GM10847 (cell line): ENCODE results near the gene TIMM9.

Experiments used
- POLR2A ChIP-seq: IDR thresholded peaks from 2 replicates; pipeline ENCODE4 v1.6.1; 2011; ENCODE audit not compliant: insufficient read length; ENCODE audit errors: extremely low read depth

Gene TIMM9

DNA sequence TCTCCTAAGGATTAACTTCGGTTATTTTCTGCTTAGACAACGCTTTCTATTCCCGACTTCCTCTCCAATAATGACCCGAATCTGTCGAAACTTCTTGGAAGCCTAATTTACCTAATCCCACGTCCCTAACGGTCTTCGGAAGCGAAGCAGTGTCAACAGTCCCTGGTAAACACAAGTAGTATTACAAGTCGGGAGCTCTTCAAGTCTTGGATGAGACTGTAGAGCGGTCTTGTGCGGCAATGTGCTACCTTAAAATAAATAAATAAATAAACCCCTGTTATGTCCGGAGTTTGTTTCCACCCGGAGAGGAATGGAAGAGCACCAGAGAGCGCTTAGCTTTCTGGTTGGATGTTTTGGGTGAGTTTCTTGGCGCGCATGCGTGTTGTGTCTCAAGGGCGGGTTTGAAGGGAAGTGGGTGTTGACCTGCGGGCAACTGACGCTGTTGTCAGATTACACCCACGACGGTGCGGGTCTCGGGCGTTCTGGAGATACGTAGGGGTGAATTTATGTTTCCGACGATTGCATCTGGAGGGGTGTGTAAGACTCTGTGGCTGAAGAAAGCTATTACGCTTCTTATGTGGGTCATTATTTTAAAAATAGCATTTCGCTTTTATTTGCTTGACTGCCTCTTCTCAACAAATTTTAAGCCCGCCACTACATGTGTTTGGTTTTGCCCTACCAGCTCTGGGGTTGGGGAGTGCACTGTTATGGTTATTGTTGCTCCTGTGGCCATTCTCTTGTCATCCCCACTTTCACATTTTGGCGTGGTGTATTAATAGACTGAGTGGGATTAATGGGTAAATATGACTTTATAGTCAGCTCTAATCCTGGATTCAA lies at the start of gene TIMM9, which contains the start of gene KIAA0586:
Gene TIMM9, minus strand, starts transcription at position 251 of the 837 bp plus-strand sequence. CDS start 15,586 bp downstream, outside the sequence.
Gene KIAA0586, plus strand, starts transcription at position 439 of the 837 bp plus-strand sequence. CDS start 546 bp downstream, outside the sequence.
- TF ChIP-seq POLR2A: peak; percentile 66

DNA sequence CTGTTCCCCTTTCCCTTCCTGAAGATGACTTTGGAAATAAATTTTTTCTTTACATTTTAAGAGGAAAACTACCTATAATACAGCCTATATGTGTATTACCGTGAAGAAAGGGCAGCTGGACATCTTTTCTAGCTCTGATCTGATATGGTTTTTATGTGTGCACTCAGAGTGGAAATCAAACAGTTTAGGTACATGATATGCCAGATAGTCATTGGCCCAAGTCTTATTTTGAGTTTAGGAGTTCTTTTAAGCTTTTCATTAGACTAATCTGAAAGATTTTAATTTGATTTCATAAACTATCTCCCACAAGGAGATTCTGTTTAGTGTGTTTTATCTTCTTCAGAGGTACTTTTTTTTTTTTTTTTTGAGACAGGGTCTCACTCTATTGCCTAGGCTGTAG lies 49.0 kb upstream of the TIMM9 start:
- TF ChIP-seq POLR2A: no peak

GRCh38 chr14:58469309-58469708 lies 42.0 kb upstream of the TIMM9 start:
- TF ChIP-seq POLR2A: no peak

- TF ChIP-seq POLR2A: no peak
These were observed 40.2 kb upstream of the TIMM9 start for GRCh38 chr14:58467575-58467974.

GRCh38 chr14:58466459-58466858 lies 39.1 kb upstream of the TIMM9 start:
- no peak for TF ChIP-seq POLR2A

DNA sequence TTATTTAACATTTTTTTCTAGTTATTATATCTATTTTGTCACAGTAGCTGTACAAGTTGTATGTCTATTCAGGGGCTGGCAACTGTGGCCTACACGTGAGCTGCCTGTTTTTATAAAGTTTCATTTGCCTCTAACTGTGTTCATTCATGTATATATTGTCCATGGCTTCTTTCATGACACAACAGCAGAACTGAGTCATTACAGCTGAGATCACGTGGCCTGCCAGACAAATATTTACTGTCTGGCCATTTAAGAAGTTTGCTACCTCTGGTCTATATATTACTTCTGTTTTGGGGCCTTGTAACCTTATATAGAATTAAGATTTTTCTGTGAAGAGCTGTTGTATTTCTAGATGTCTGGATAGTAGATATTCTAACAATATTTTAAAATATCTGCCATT lies 38.1 kb upstream of the TIMM9 start:
- no peak for TF ChIP-seq POLR2A

- TF ChIP-seq POLR2A: no peak
These were observed 37.3 kb upstream of the TIMM9 start for GRCh38 chr14:58464652-58465051.

DNA sequence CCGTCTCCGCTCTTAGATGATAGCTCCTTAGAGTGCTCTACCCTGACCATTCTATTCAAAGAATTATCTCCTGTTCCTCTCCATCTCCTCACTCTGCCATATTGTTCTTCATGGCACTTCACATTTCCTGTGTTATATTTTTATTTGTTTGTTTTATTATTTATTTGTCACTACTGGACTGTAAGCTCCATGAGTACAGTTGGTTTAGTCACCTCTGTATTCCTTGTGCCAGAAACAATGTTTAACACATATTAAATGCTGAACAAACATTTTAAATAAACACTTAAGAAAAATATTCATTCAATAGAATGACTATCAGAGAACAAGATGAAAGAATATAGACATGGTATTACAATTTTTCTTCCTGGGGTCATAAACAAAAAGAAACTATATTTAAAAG lies 35.8 kb upstream of the TIMM9 start:
- no peak for TF ChIP-seq POLR2A

- no peak for TF ChIP-seq POLR2A
These were observed 33.4 kb upstream of the TIMM9 start for GRCh38 chr14:58460772-58461171.

- TF ChIP-seq POLR2A: no peak
These were observed 28.4 kb upstream of the TIMM9 start for GRCh38 chr14:58455593-58456265.

GRCh38 chr14:58444627-58445026 lies 17.3 kb upstream of the TIMM9 start:
- no peak for TF ChIP-seq POLR2A

DNA sequence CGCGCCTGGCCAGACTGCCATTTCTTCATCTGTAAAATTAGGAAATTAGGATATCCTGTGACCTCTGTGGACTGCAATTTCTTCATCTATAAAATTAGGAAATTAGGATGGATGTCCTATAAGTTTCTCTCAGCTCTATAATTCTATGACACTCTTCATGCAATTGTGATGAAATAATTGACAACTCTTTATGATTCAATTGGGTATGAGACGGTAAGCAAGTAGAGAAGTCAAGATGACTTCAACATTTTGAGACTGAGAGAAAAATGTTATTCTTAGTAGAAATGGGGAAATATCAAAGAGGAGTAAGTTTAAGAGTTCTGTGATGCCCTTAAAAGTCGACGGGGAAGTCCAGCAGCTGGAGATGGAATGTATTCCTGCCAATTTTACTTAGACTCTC lies 12.1 kb upstream of the TIMM9 start:
- TF ChIP-seq POLR2A: no peak

GRCh38 chr14:58430156-58430555 lies 2.8 kb upstream of the TIMM9 start:
- TF ChIP-seq POLR2A: no peak

DNA sequence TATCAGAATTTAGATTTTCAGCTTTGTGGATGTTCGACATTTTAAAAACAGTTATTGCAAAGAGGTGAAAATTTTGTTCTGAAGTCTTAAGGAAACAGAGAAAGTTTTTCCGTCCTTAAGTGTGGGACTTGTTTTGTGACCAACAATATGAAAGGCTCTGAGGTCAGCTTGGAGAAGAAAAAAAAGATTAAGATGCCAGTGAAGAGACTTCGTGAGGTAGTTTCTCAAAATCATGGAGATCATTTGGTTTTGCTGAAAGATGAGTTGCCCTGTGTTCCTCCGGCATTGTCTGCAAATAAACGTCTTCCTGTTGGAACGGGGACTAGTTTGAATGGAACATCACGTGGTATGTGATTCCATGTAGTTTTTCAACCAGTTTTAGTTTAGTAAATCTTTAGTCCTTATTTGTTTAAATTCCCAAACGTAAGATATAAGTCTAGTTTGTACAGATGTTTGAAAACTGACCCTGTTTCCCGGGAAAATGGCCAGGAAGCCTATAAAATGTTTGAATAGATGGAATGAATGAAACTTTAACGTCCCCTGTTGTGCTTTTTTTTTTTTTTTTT lies 870 bp upstream of the TIMM9 start:
- no peak for TF ChIP-seq POLR2A

GRCh38 chr14:58426670-58427280 lies 556 bp downstream of the TIMM9 start:
- peak; percentile 46 for TF ChIP-seq POLR2A
